Left lung (tissue), 10 donors: ENCODE results near the gene SRRD. TPM values are rescaled to one million over a fixed set of nuclear protein-coding genes. Genes with fewer than 3 reads are reported as not detected.
A peak's percentile ranks its signal among the peaks of the same experiment; 100 is the strongest.

Experiments used
- ATAC-seq: fragments of 200-7000 bp; cut with Tn5 transposase; one replicate; pipeline ENCODE4 v1.9.1; 2020; ENCODE audit warnings: moderate library complexity
- DNase-seq, 4 donors: peaks; one replicate each; pipeline ENCODE4 v3.0.0-alpha.2; 2013 to 2020
- H3K27ac ChIP-seq, 2 donors: fragments of 200-600 bp; sonication (generic) in 1 of 2; one replicate each; pipeline versions ENCODE4 v1.5.0 to v1.8.0; 2020 to 2021
- H3K27me3 ChIP-seq, 2 donors: fragments of 200-600 bp; sonication (generic) in 1 of 2; one replicate each; pipeline versions ENCODE4 v1.5.0 to v1.8.0; 2020 to 2021
- H3K36me3 ChIP-seq, 2 donors: fragments of 200-600 bp; sonication (generic) in 1 of 2; one replicate each; pipeline versions ENCODE4 v1.5.0 to v1.8.0; 2020 to 2021
- H3K4me1 ChIP-seq, 2 donors: fragments of 200-600 bp; one replicate each; pipeline ENCODE4 v1.8.0; 2021
- H3K4me3 ChIP-seq, 2 donors: fragments of 200-600 bp; sonication (generic) in 1 of 2; one replicate each; pipeline versions ENCODE4 v1.5.0 to v1.8.0; 2020 to 2021; ENCODE audit warnings: mild to moderate bottlenecking in 1 of 2
- H3K9me3 ChIP-seq, 2 donors: fragments of 200-600 bp; sonication (generic) in 1 of 2; one replicate each; pipeline versions ENCODE4 v1.5.0 to v1.8.0; 2020 to 2021
- CTCF ChIP-seq, 2 donors: fragments of 200-600 bp; sonication (generic) in 1 of 2; IDR thresholded peaks; one replicate each; pipeline versions ENCODE4 v1.5.0 to v1.8.0; 2021; ENCODE audit warnings: antibody characterized with exemption in 2 of 2
- intact Hi-C, 2 donors: fragments of 100-400 bp; cut with DNase I; formaldehyde crosslinking; loops; one replicate each; pipeline versions ENCODE4 v1.11.2 to v1.14.2; 2022
- polyA plus RNA-seq, 6 donors: library from polyadenylated mRNA; unstranded; fragments of 120-200 nt; gene quantifications; one replicate each; pipeline ENCODE4 v1.2.1, GENCODE V29; 2013; ENCODE audit not compliant: insufficient read length in 6 of 6
- total RNA-seq, 2 donors: library from RNA; stranded (reverse); fragmentation: NEBNext Ultra II Directional; extraction: Animal tissue kit (Norgen Biotek cat#: 25700); gene quantifications; one replicate each; pipeline ENCODE4 v1.2.1, GENCODE V29; 2021
- donor health status: DM: no; HTN: yes; CAD: no.
- donor health status: DM: no; HTN: no; CAD: no.

SRRD gene
- total and polyA plus RNA-seq, 8 donors: 18.5 to 33.1 (median 29.4) TPM

DNA sequence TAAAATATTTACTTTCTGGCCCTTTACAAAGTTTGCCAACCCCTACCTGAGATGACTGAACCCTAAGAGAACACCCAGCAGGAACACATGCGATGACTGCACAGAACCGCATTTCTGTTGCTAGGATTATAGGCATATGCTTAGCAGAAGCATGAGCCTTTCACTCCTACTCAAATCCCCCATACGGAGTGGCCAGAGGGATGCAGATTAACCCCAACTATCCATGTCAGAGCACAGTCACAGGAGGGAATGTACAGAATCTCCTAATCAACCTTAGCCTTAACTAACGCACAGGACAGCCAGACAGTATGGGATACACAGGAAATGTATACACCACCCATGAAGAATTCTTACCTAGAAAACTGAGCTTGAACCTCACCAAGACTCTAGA lies 6.3 kb upstream of the SRRD start:
- Histone ChIP-seq H3K36me3 (peaks cover 0 to 44% of the 10 kb centered on the region in 2 donors), H3K27ac (no peak overlapping the region), H3K27me3 (no peaks in the 10 kb centered on the region), H3K4me1 (peaks cover 12 to 82% of the 10 kb centered on the region in 2 donors), H3K9me3 (no peaks in the 10 kb centered on the region), H3K4me3 (no peak overlapping the region)
- intact Hi-C loops: no loop called here
- ATAC-seq: no peak
- no peak for DNase-seq
- no peak for TF ChIP-seq CTCF (IDR thresholded peaks at IDR 0.05)

- Histone ChIP-seq H3K4me1 (peaks cover 16 to 89% of the 10 kb centered on the region in 2 donors), H3K36me3 (peaks cover 0 to 26% of the 10 kb centered on the region in 2 donors), H3K27ac (peak overlapping the region in 1 of 2 donors; percentile 57), H3K9me3 (no peaks in the 10 kb centered on the region), H3K27me3 (no peaks in the 10 kb centered on the region), H3K4me3 (peak overlapping the region; percentile 2 to 25)
- TF ChIP-seq CTCF (IDR thresholded peaks at IDR 0.05): no peak
- DNase-seq: no peak
- intact Hi-C loops: no loop called here
- no peak for ATAC-seq
Measured at GRCh38 chr22:26479043-26479791, 4.5 kb upstream of the SRRD start.

DNA sequence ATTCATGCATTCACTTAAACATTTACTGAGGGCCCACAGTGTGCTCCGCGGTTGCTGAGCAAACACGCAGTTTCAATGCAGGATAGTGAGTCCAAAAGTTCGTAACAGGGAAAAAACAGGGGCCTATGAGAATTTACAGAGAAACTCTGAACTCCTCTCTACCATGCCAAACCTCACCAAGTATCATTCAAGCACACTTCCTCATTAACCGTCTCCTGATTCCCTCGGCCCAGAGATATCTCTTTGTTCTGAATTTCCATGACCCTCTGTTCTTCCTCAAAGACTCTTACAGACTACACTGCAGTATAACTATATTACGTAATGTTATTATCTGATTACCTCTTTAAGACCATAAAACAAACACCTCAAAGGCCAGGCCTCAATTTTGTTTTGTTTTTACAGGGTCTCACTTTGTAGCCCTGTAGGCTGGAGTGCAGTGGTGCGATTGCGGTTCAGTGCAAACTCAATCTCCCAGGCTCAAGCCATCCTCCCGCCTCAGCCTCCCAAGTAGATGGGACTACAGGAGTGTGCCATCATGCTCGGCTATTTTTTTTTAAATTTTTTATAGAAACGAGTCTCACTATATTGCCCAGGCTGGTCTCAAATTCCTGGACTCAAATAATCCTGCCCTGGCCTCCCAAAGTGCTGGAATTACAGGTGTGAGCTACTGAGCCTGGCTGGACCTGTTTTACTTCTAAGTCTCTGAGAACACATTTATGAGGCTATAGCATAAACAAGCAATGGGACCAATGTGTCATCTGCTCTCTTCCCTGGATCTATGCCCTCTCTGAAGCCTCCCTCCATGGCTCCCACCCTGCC lies 3.7 kb upstream of the SRRD start:
- TF ChIP-seq CTCF (IDR thresholded peaks at IDR 0.05): no peak
- ATAC-seq (peak; percentile 8), DNase-seq (no peak)
- Histone ChIP-seq H3K36me3 (peaks cover 0 to 19% of the 10 kb centered on the region in 2 donors), H3K9me3 (no peaks in the 10 kb centered on the region), H3K4me3 (peak overlapping the region; percentile 2 to 25), H3K27ac (peak overlapping the region in 1 of 2 donors; percentile 57), H3K4me1 (peaks cover 21 to 89% of the 10 kb centered on the region in 2 donors), H3K27me3 (no peaks in the 10 kb centered on the region)
- intact Hi-C loops: no loop called here

GRCh38 chr22:26480611-26480932 lies 3.1 kb upstream of the SRRD start:
- H3K27ac ChIP-seq: no peak overlapping the region
- H3K9me3 ChIP-seq: no peaks in the 10 kb centered on the region
- H3K27me3 ChIP-seq: no peaks in the 10 kb centered on the region
- intact Hi-C loops: no loop called here
- no peak for ATAC-seq
- peaks cover 0 to 13% of the 10 kb centered on the region in 2 donors for H3K36me3 ChIP-seq
- no peak for TF ChIP-seq CTCF (IDR thresholded peaks at IDR 0.05)
- H3K4me3 ChIP-seq: no peak overlapping the region
- DNase-seq: no peak
- peaks cover 21 to 89% of the 10 kb centered on the region in 2 donors for H3K4me1 ChIP-seq

- Histone ChIP-seq H3K9me3 (no peaks in the 10 kb centered on the region), H3K27ac (no peak overlapping the region), H3K36me3 (peaks cover 0 to 9% of the 10 kb centered on the region in 2 donors), H3K4me1 (peaks cover 21 to 90% of the 10 kb centered on the region in 2 donors), H3K27me3 (no peaks in the 10 kb centered on the region), H3K4me3 (no peak overlapping the region)
- DNase-seq: no peak
- TF ChIP-seq CTCF (IDR thresholded peaks at IDR 0.05): no peak
- ATAC-seq: no peak
- intact Hi-C loops: no loop called here
Measured at GRCh38 chr22:26481112-26481693, 2.5 kb upstream of the SRRD start.
